NT2/D1 (cell line): ENCODE results near the gene KIF6.
"Not testable (repeated sequence)": the region's sequence is repeated elsewhere in the genome, so short reads cannot be mapped to it uniquely, and the experiment has no call there.

Experiments used
- DNase-seq: peaks from one replicate; pipeline ENCODE4 v3.0.0-alpha.2; 2011; ENCODE audit warnings: low read depth, low spot score
- H3K27me3 ChIP-seq: 2 replicates; pipeline ENCODE4 v1.6.0; 2011; ENCODE audit warnings: mild to moderate bottlenecking; ENCODE audit not compliant: insufficient read length, insufficient read depth
- H3K36me3 ChIP-seq: 2 replicates; pipeline ENCODE4 v1.6.1; 2011; ENCODE audit warnings: mild to moderate bottlenecking, low read length, mixed read lengths; ENCODE audit not compliant: insufficient read depth, insufficient read length
- H3K4me1 ChIP-seq: 2 replicates; pipeline ENCODE4 v1.5.1; 2011; ENCODE audit not compliant: insufficient read depth, insufficient read length
- H3K4me3 ChIP-seq: 2 replicates; pipeline ENCODE4 v1.5.1; 2011; ENCODE audit warnings: low read depth; ENCODE audit not compliant: insufficient read length
- H3K9ac ChIP-seq: 2 replicates; pipeline ENCODE4 v1.6.0; 2011; ENCODE audit warnings: low read depth; ENCODE audit not compliant: insufficient read length
- H3K9me3 ChIP-seq: 2 replicates; pipeline ENCODE4 v1.5.1; 2011; ENCODE audit warnings: mild to moderate bottlenecking, low read length; ENCODE audit not compliant: insufficient read depth
- SUZ12 ChIP-seq: IDR thresholded peaks from 2 replicates; pipeline ENCODE4 v1.6.1; 2011; ENCODE audit not compliant: insufficient read length, insufficient read depth; ENCODE audit errors: extremely low read depth
- YY1 ChIP-seq: IDR thresholded peaks from 2 replicates; pipeline ENCODE4 v1.6.1; 2011; ENCODE audit not compliant: insufficient read length, insufficient read depth
- ZNF274 ChIP-seq: IDR thresholded peaks from 2 replicates; pipeline ENCODE4 v1.6.1; 2011; ENCODE audit warnings: mild to moderate bottlenecking, low read depth, low read length

KIF6 gene

GRCh38 chr6:39289490-39289889 is 435.7 kb downstream of the KIF6 start:
- H3K36me3 ChIP-seq, result no peaks in the 10 kb centered on the region
- no peaks in the 10 kb centered on the region for H3K27me3 ChIP-seq
- H3K4me1 ChIP-seq, result peaks cover 8% of the 10 kb centered on the region
- H3K4me3 ChIP-seq, result no peak overlapping the region
- H3K9me3 ChIP-seq, result no peaks in the 10 kb centered on the region
- H3K9ac ChIP-seq, result no peak overlapping the region
- TF ChIP-seq YY1 (no peak), SUZ12 (no peak), ZNF274 (no peak)
- DNase-seq, result no peak

- Histone ChIP-seq H3K4me3 (no peak overlapping the region), H3K9ac (no peak overlapping the region), H3K9me3 (no peaks in the 10 kb centered on the region), H3K27me3 (no peaks in the 10 kb centered on the region), H3K4me1 (peaks cover 8% of the 10 kb centered on the region), H3K36me3 (no peaks in the 10 kb centered on the region)
- DNase-seq, result no peak
- TF ChIP-seq ZNF274 (no peak), SUZ12 (no peak), YY1 (no peak)
Measured at GRCh38 chr6:39287601-39288000, 437.6 kb downstream of the KIF6 start.

GRCh38 chr6:39286596-39286995 is 438.6 kb downstream of the KIF6 start:
- not testable (repeated sequence) for H3K9ac ChIP-seq, H3K36me3 ChIP-seq, H3K9me3 ChIP-seq, H3K4me1 ChIP-seq, H3K27me3 ChIP-seq, H3K4me3 ChIP-seq, DNase-seq

GRCh38 chr6:39282774-39283173 is 442.4 kb downstream of the KIF6 start:
- DNase-seq, result no peak
- H3K9ac ChIP-seq, result no peak overlapping the region
- TF ChIP-seq YY1, result no peak
- TF ChIP-seq ZNF274, result no peak
- TF ChIP-seq SUZ12, result no peak
- no peaks in the 10 kb centered on the region for H3K27me3 ChIP-seq
- no peaks in the 10 kb centered on the region for H3K4me1 ChIP-seq
- no peak overlapping the region for H3K4me3 ChIP-seq
- H3K36me3 ChIP-seq, result no peaks in the 10 kb centered on the region
- H3K9me3 ChIP-seq, result no peaks in the 10 kb centered on the region

GRCh38 chr6:39281312-39281980 is 443.8 kb downstream of the KIF6 start:
- no peaks in the 10 kb centered on the region for H3K36me3 ChIP-seq
- H3K4me1 ChIP-seq, result no peaks in the 10 kb centered on the region
- no peak for TF ChIP-seq SUZ12
- TF ChIP-seq ZNF274, result no peak
- no peak for TF ChIP-seq YY1
- H3K9ac ChIP-seq, result no peak overlapping the region
- no peak overlapping the region for H3K4me3 ChIP-seq
- no peak for DNase-seq
- H3K27me3 ChIP-seq, result no peaks in the 10 kb centered on the region
- H3K9me3 ChIP-seq, result no peaks in the 10 kb centered on the region

- H3K4me1 ChIP-seq, result no peaks in the 10 kb centered on the region
- H3K9me3 ChIP-seq, result no peaks in the 10 kb centered on the region
- no peaks in the 10 kb centered on the region for H3K36me3 ChIP-seq
- no peak overlapping the region for H3K4me3 ChIP-seq
- no peak for DNase-seq
- H3K27me3 ChIP-seq, result no peaks in the 10 kb centered on the region
- H3K9ac ChIP-seq, result no peak overlapping the region
- TF ChIP-seq SUZ12, result no peak
- TF ChIP-seq ZNF274, result no peak
- no peak for TF ChIP-seq YY1
Measured at GRCh38 chr6:39280247-39280731, 444.9 kb downstream of the KIF6 start.
